ENCODE results near the gene NOLC1.
"Not testable (repeated sequence)": the region's sequence is repeated elsewhere in the genome, so short reads cannot be mapped to it uniquely, and the experiment has no call there.

Gene NOLC1

DNA sequence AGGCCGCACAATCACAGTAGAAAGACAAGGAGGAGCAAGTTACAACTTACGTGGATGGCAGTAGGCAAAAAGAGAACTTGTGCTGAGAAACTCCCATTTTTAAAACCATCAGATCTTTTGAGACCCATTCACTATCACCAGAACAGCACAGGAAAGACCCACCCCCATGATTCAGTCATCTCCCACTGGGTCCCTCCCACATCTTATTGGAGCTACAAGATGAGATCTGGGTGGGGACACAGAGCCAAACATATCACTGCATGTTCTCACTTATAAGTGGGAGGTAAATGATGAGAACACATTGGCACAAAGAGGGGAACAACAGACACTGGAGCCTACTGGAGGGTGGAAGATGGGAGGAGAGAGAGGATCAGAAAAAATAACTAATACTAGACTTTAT lies 32.4 kb downstream of the NOLC1 start:
- no peaks in the 10 kb centered on the region for H3K9me3 ChIP-seq (ENCODE audit: control insufficient read depth, low read length)
- 80 to 82% methylated on average over 2 of the region's 2 CpGs for WGBS, 2 experiments
- H3K27me3 ChIP-seq (ENCODE audit: control insufficient read depth, insufficient read depth, low read length, poor library complexity, severe bottlenecking): no peaks in the 10 kb centered on the region
- H3K27ac ChIP-seq (ENCODE audit: insufficient read depth, low read depth, low read length, poor library complexity, severe bottlenecking): no peak overlapping the region
- H3K36me3 ChIP-seq (ENCODE audit: control insufficient read depth, insufficient read depth, low read length): no peaks in the 10 kb centered on the region
- no peak overlapping the region for H3K4me3 ChIP-seq (ENCODE audit: insufficient read depth, low read depth, low read length)
- H3K4me1 ChIP-seq (ENCODE audit: control insufficient read depth, insufficient read depth, low read length): no peaks in the 10 kb centered on the region

DNA sequence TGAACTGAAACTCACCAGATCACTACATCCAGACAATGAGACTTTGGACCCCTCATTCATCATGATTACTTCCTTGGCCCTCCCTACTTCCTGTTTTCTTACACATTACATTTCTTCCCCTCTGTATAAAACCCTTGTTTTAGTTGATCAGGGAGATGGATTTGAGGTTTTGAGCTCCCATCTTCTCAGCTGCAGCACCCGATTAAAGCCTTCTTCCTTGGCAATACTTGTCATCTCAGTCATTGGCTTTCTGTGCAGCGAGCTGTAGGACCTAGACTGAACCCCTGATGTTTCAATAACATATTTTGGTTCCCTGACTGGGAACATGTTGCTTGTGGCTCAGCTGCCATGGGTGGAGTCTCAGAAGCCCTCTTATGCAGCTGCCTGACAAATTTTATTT lies 33.1 kb downstream of the NOLC1 start:
- Histone ChIP-seq H3K9me3 (ENCODE audit: control insufficient read depth, low read length) (no peaks in the 10 kb centered on the region), H3K27ac (ENCODE audit: insufficient read depth, low read depth, low read length, poor library complexity, severe bottlenecking) (no peak overlapping the region), H3K36me3 (ENCODE audit: control insufficient read depth, insufficient read depth, low read length) (no peaks in the 10 kb centered on the region), H3K4me1 (ENCODE audit: control insufficient read depth, insufficient read depth, low read length) (no peaks in the 10 kb centered on the region), H3K4me3 (ENCODE audit: insufficient read depth, low read depth, low read length) (no peak overlapping the region), H3K27me3 (ENCODE audit: control insufficient read depth, insufficient read depth, low read length, poor library complexity, severe bottlenecking) (no peaks in the 10 kb centered on the region)
- 69 to 78% methylated on average over 2 of the region's 2 CpGs for WGBS, 2 experiments

DNA sequence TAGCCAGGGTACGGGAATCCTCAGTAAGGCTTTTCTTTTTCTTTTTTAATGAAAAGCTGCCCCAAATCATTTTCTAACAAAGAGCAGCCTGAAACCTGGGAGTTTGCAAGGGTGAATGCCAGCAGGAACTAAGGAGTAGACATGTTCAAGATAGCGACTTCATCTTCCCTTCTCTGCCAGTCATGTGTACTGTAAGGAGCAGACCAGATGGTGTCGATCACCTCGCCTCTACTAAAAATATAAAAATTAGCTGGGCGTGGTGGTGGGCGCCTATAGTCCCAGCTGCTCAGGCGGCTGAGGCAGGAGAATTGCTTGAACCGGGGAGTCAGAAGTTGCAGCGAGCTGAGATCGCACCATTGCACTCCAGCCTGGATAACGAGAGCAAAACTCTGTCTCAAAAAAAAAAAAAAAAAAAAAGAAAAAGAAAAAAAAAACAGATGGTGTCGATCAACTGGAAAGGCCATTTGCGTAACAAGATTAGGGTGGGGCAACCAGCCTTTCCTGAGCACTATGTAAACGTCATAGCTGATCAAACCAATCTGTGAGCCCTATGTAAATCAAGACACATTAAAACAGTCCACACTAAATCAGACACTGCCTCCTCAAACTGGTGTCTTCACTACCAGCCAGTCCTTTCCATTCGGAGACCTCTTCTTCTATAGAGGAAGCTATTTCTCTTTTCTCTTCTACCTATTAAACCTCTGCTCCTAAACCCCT lies 33.8 kb downstream of the NOLC1 start:
- 84 to 90% methylated on average over 14 to 15 of the region's 15 CpGs for WGBS, 2 experiments
- Histone ChIP-seq H3K27ac (ENCODE audit: insufficient read depth, low read depth, low read length, poor library complexity, severe bottlenecking) (no peak overlapping the region), H3K4me1 (ENCODE audit: control insufficient read depth, insufficient read depth, low read length) (no peaks in the 10 kb centered on the region), H3K4me3 (ENCODE audit: insufficient read depth, low read depth, low read length) (no peak overlapping the region), H3K27me3 (ENCODE audit: control insufficient read depth, insufficient read depth, low read length, poor library complexity, severe bottlenecking) (no peaks in the 10 kb centered on the region), H3K9me3 (ENCODE audit: control insufficient read depth, low read length) (no peaks in the 10 kb centered on the region), H3K36me3 (ENCODE audit: control insufficient read depth, insufficient read depth, low read length) (no peaks in the 10 kb centered on the region)

DNA sequence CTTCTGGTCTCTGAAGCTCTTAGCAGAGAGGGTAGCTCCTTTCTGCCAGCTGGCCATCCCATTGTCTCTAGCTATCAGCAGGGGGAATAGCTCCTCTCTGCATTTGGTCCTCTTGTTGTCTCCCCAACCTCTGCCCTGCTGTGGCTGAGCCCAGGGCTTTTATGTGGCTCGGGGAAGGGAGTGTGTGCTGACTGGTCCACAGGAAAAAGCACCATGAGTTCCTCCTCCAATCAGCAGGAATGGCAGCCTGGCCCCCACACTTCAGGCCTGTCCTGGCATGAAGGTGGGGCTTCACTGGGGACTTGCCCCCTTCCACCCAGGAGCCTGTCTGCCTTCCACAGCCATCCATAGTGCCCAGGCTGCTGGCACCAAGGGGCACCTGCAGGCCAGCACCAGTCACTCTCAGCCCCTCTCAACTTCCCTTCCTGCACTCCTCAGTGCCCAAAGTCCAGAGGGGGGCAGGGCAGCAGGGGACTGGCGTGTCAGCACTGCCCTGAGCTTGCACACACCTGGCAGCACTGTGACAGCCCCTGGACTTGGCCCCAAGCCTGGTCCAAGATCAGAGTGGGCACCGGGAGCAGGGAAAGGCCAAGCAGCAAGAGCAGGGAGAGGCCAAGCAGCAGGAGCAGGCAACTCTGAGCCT lies 36.2 kb downstream of the NOLC1 start:
- Histone ChIP-seq H3K4me3 (ENCODE audit: insufficient read depth, low read depth, low read length) (no peak overlapping the region), H3K36me3 (ENCODE audit: control insufficient read depth, insufficient read depth, low read length) (no peaks in the 10 kb centered on the region), H3K4me1 (ENCODE audit: control insufficient read depth, insufficient read depth, low read length) (no peaks in the 10 kb centered on the region), H3K27me3 (ENCODE audit: control insufficient read depth, insufficient read depth, low read length, poor library complexity, severe bottlenecking) (no peaks in the 10 kb centered on the region), H3K27ac (ENCODE audit: insufficient read depth, low read depth, low read length, poor library complexity, severe bottlenecking) (no peak overlapping the region), H3K9me3 (ENCODE audit: control insufficient read depth, low read length) (no peaks in the 10 kb centered on the region)
- WGBS, 2 experiments: 69 to 74% methylated on average over 3 of the region's 3 CpGs

DNA sequence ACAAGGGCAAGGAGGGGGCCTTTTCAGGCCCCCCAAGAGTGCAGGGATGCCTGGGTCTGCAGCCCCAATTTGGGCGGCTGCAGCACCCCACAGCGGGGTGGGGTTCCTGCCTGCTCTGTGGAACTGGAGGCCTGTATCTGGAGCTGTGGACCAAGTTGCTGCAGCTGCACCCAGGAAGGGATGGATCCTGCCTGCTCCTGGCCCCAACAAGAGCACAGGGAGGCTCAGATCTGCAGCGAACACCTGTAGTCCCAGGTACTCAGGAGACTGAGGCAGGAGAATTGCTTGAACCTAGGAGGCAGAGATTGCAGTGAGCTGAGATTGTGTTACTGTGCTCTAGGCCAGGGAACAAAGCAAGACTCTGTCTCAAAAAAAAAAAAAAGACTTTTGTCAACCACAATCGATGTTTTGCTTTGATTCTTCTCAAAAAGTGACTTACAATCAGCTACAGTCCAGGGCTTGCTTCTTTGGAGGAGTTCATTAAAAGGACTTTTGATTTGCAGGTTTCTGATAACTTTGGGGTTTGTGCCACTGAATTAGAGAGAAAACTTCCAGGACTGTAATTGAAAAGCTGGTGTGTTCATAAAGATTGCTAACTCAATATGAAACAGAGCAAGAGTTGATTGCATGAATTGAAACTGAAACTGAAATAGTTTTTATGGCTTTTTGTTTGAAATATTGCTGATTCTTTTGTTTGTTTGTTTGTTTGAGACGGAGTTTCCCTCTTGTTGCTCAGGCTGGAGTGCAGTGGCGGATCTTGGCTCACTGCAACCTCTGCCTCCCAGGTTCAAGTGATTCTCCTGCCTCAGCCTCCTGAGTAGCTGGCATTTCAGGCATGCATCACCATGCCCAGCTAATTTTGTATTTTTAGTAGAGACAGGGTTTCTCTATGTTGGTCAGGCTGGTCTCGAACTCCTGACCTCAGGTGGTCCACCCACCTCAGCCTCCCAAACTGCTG lies 37.0 kb downstream of the NOLC1 start:
- H3K4me3 ChIP-seq (ENCODE audit: insufficient read depth, low read depth, low read length); H3K27ac ChIP-seq (ENCODE audit: insufficient read depth, low read depth, low read length, poor library complexity, severe bottlenecking); H3K27me3 ChIP-seq (ENCODE audit: control insufficient read depth, insufficient read depth, low read length, poor library complexity, severe bottlenecking); H3K4me1 ChIP-seq (ENCODE audit: control insufficient read depth, insufficient read depth, low read length); H3K9me3 ChIP-seq (ENCODE audit: control insufficient read depth, low read length); H3K36me3 ChIP-seq (ENCODE audit: control insufficient read depth, insufficient read depth, low read length): not testable (repeated sequence)
- WGBS, 2 experiments: 90 to 95% methylated on average over 7 of the region's 7 CpGs

DNA sequence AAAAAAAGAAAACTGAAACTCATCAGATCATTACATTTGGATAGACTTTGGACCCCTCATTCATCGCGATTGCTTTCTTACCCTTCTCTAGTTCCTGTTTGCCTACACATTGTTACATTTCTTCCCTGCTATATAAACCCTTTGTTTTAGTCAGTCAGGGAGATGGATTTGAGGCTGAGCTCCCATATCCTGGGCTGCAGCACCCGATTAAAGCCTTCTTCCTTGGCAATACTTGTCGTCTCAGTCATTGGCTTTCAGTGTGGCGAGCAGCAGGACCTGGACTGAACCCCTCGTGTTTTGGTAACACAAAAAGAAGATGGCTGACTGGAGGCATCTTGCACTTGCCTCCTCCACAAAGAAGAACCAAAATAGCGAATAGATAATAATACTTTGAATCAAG lies 39.8 kb downstream of the NOLC1 start:
- Histone ChIP-seq H3K27me3 (ENCODE audit: control insufficient read depth, insufficient read depth, low read length, poor library complexity, severe bottlenecking) (no peaks in the 10 kb centered on the region), H3K27ac (ENCODE audit: insufficient read depth, low read depth, low read length, poor library complexity, severe bottlenecking) (no peak overlapping the region), H3K4me3 (ENCODE audit: insufficient read depth, low read depth, low read length) (no peak overlapping the region), H3K4me1 (ENCODE audit: control insufficient read depth, insufficient read depth, low read length) (no peaks in the 10 kb centered on the region), H3K36me3 (ENCODE audit: control insufficient read depth, insufficient read depth, low read length) (no peaks in the 10 kb centered on the region), H3K9me3 (ENCODE audit: control insufficient read depth, low read length) (no peaks in the 10 kb centered on the region)
- WGBS, 2 experiments: 82 to 84% methylated on average over 7 of the region's 7 CpGs

DNA sequence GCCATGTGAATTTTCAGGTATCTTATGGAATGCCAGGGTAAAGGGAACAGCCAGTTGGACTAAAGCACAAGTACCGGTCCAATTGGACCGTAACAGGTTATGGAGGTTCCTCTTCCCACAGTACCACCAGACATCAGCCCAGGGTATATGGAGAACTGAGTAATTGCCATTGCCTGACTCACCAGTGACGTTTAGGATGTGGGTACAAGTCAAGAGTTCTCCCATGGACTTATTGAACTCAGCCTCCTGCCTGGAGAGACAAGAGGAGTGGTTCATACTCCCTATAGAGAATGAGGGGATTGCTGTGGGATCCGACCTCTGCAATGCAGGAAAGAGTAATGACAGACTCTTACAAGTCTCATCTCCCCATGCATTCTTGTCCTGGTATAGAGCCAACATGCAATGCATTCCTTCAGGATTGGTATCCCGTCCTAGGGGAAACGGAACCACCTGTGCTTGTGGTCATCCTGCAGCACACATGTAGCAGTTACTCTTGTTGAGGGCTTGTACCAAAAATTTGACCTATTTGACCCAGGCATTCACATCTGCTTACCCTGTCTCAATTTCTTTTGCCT lies 43.2 kb downstream of the NOLC1 start:
- Histone ChIP-seq H3K27ac (ENCODE audit: insufficient read depth, low read depth, low read length, poor library complexity, severe bottlenecking) (no peak overlapping the region), H3K27me3 (ENCODE audit: control insufficient read depth, insufficient read depth, low read length, poor library complexity, severe bottlenecking) (no peaks in the 10 kb centered on the region), H3K4me1 (ENCODE audit: control insufficient read depth, insufficient read depth, low read length) (no peaks in the 10 kb centered on the region), H3K4me3 (ENCODE audit: insufficient read depth, low read depth, low read length) (no peak overlapping the region), H3K9me3 (ENCODE audit: control insufficient read depth, low read length) (no peaks in the 10 kb centered on the region), H3K36me3 (ENCODE audit: control insufficient read depth, insufficient read depth, low read length) (no peaks in the 10 kb centered on the region)
- 81 to 90% methylated on average over 6 of the region's 6 CpGs for WGBS, 2 experiments

DNA sequence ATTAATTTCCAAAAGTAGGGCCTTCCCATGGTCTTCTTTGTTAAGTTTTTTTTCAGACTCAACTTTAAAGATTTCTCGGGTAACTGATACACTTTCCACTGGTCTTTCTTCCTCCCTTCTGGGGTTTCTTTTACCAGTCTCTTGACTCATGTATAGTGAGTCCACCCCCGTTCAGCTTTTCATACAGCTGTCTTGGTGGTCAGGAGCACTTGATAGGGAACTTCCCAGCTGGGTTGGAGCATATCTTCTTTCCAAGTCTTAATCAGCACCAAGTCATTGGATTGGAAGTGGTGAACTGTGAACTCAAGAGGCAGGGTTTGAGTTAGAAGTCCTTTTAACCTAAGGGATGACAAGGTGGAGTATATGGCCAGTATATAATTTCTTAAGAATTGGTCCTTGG lies 44.7 kb downstream of the NOLC1 start:
- Histone ChIP-seq H3K27ac (ENCODE audit: insufficient read depth, low read depth, low read length, poor library complexity, severe bottlenecking) (no peak overlapping the region), H3K4me1 (ENCODE audit: control insufficient read depth, insufficient read depth, low read length) (no peaks in the 10 kb centered on the region), H3K9me3 (ENCODE audit: control insufficient read depth, low read length) (no peaks in the 10 kb centered on the region), H3K27me3 (ENCODE audit: control insufficient read depth, insufficient read depth, low read length, poor library complexity, severe bottlenecking) (no peaks in the 10 kb centered on the region), H3K36me3 (ENCODE audit: control insufficient read depth, insufficient read depth, low read length) (no peaks in the 10 kb centered on the region), H3K4me3 (ENCODE audit: insufficient read depth, low read depth, low read length) (no peak overlapping the region)
- 78 to 86% methylated on average over 2 of the region's 2 CpGs for WGBS, 2 experiments

DNA sequence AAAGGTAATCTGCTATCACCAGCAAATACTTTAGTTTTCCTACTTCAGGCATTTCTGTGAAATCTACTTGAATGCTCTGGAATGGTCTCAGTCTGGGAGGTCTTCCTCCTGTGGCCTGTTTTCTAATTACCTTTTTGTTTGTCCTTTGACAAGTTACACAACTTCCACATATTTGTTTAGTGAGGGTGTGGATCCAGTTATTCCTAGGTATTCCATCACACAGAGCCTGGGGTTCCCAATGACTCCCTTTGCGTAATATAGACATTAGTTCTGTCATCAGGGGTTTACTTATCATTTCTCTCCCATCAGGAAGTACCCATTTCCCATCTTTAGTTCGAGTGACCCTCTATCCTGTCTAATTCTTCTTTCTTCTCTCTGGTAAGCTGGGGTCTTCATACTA lies 45.8 kb downstream of the NOLC1 start:
- H3K36me3 ChIP-seq (ENCODE audit: control insufficient read depth, insufficient read depth, low read length): no peaks in the 10 kb centered on the region
- H3K27ac ChIP-seq (ENCODE audit: insufficient read depth, low read depth, low read length, poor library complexity, severe bottlenecking): no peak overlapping the region
- H3K4me1 ChIP-seq (ENCODE audit: control insufficient read depth, insufficient read depth, low read length): no peaks in the 10 kb centered on the region
- H3K27me3 ChIP-seq (ENCODE audit: control insufficient read depth, insufficient read depth, low read length, poor library complexity, severe bottlenecking): no peaks in the 10 kb centered on the region
- no peaks in the 10 kb centered on the region for H3K9me3 ChIP-seq (ENCODE audit: control insufficient read depth, low read length)
- no peak overlapping the region for H3K4me3 ChIP-seq (ENCODE audit: insufficient read depth, low read depth, low read length)
- WGBS, 2 experiments: 72 to 77% methylated on average over 2 of the region's 2 CpGs
